ENCODE data around the gene SEC31A. TPM values are rescaled to one million over a fixed set of nuclear protein-coding genes. Genes with fewer than 3 reads are reported as not detected.

SEC31A gene
- total and polyA plus RNA-seq, 5 donors, result 87.3 to 156 (median 126) TPM

DNA sequence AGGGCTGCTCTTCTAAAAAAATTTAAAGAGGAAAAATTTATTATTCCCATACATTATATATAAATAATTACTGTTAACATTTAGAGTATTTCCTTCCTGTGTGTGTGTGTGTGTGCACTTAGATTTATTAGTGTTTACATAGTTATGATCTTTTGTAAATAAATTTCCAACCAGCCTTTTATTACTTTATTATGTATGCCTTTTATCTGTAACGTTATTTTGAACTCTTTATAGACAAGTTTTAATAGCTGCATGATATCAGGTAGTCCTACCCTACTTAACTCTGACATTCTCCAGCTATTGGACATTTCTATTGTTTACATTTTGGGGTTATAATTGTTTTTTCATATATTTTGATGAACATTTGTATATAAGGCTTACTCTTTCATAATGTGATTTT, 18.4 kb upstream of the SEC31A start:
- intact Hi-C loops (cut with DNase I), result no loop called here

DNA sequence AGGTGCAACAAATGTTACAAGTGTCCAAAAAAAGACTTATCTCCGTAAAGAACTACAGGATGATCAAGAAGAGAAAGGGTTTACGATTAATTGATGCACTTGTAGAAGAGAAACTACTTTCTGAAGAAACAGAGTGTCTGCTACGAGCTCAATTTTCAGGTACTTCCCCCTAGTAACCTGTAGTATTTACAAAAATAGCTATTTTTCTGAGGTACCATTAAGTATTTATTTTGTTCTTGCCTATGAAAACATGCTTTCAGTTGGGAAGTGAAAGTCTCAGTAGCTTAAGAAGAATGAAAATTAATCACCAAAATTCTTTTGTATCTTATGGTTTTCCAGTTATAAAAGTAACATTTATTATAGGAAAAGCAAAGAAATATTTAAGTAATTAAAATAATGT, 15.5 kb upstream of the SEC31A start:
- Histone ChIP-seq H3K4me1 (ENCODE audit: control insufficient read depth, insufficient read depth, low read length) (no peaks in the 10 kb centered on the region), H3K27ac (ENCODE audit: low read length) (no peak overlapping the region), H3K9me3 (ENCODE audit: control insufficient read depth, low read length) (no peaks in the 10 kb centered on the region), H3K4me3 (ENCODE audit: low read length) (no peak overlapping the region), H3K27me3 (ENCODE audit: control insufficient read depth, insufficient read depth) (no peaks in the 10 kb centered on the region)
- DNase-seq (no peak), ATAC-seq (no peak)
- WGBS, result 94% methylated on average over 3 of the region's 3 CpGs
- intact Hi-C loops (cut with DNase I), result no loop called here

More for the DNA sequence above, 18.4 kb upstream of the SEC31A start:
- Histone ChIP-seq H3K4me1 (ENCODE audit: control insufficient read depth, insufficient read depth, low read length) (no peaks in the 10 kb centered on the region), H3K4me3 (ENCODE audit: low read length) (no peak overlapping the region), H3K9me3 (ENCODE audit: control insufficient read depth, low read length) (no peaks in the 10 kb centered on the region), H3K27ac (ENCODE audit: low read length) (no peak overlapping the region), H3K27me3 (ENCODE audit: control insufficient read depth, insufficient read depth) (no peaks in the 10 kb centered on the region)
- 72% methylated on average over 1 of the region's 1 CpG for WGBS
- ATAC-seq (no peak), DNase-seq (no peak)

DNA sequence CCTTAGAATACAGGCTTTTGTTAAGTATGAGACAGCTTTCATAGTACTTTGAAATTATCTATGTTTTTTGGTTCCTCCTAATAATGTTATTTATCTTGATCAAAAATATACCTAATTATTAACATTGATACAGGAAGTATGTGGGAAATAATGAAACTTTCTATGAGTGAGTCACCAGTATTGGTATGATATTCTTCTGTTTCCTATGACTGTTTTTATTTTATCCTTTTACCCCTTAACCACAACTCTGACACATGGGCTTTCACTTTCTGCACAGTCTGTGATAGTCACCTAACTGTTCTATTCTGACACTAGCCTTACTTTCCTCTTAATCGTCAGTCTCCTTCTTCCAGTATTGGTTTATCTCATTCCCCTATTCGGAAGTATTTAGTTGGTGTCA, 14.3 kb upstream of the SEC31A start:
- ATAC-seq (no peak), DNase-seq (no peak)
- Histone ChIP-seq H3K27ac (ENCODE audit: low read length) (no peak overlapping the region), H3K27me3 (ENCODE audit: control insufficient read depth, insufficient read depth) (no peaks in the 10 kb centered on the region), H3K9me3 (ENCODE audit: control insufficient read depth, low read length) (no peaks in the 10 kb centered on the region), H3K4me1 (ENCODE audit: control insufficient read depth, insufficient read depth, low read length) (no peaks in the 10 kb centered on the region), H3K4me3 (ENCODE audit: low read length) (no peak overlapping the region)
- WGBS, result 79% methylated on average over 2 of the region's 2 CpGs
- intact Hi-C loops (cut with DNase I), result no loop called here

DNA sequence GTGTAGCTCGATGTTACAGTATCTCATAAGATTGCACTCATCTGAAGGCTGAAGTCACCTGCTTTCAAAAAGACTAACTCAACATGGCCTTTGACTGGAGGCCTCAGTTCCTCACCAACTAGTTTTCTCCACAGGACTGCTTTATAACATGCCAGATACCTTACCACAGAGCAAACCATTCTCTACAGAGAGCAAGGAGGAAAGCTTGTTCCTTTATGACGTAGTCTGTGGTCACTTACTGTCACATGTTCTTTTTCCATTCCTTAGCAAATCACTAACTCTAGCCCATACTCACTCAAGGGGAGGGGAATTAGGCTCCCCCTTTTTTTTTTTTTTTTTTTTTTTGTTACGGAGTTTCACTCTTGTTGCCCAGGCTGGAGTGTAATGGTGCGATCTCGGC, 12.8 kb upstream of the SEC31A start:
- Histone ChIP-seq H3K4me1 (ENCODE audit: control insufficient read depth, insufficient read depth, low read length) (no peaks in the 10 kb centered on the region), H3K9me3 (ENCODE audit: control insufficient read depth, low read length) (no peaks in the 10 kb centered on the region), H3K27ac (ENCODE audit: low read length) (no peak overlapping the region), H3K4me3 (ENCODE audit: low read length) (no peak overlapping the region), H3K27me3 (ENCODE audit: control insufficient read depth, insufficient read depth) (no peaks in the 10 kb centered on the region)
- DNase-seq (no peak), ATAC-seq (no peak)
- intact Hi-C loops (cut with DNase I), result no loop called here
- WGBS, result 90% methylated on average over 5 of the region's 5 CpGs

DNA sequence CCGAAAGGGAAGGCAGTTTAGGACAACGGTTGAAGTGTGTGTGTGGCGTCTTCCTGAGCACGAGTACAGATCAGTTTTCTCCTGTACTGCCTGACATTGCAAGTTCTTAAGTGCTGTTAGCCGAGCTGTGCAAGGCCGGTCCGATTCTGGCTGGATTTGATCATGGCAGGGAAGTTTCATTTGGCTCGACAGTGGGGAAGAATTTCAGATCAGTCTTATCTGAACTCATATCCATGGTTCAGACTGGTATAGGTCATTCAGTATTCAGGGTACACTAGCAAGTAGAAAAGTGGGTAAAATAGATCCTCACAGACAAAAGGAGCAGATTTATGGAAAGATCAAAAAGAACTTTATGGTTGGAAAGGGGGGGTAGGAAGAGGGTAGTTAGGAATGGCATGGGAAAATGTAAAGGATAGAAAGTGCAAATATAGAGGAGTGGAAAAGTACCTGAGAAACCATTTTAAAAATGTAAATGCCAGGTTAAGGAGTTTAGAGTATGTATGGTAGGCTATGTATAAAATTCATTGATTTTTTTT, 10.3 kb upstream of the SEC31A start:
- no peak for DNase-seq
- intact Hi-C loops (cut with DNase I), result no loop called here
- no peaks in the 10 kb centered on the region for H3K4me1 ChIP-seq (ENCODE audit: control insufficient read depth, insufficient read depth, low read length)
- H3K27me3 ChIP-seq (ENCODE audit: control insufficient read depth, insufficient read depth), result no peaks in the 10 kb centered on the region
- H3K27ac ChIP-seq (ENCODE audit: low read length), result peak overlapping the region; percentile 76
- ATAC-seq, result no peak
- WGBS, result under 1% methylated on average over 8 of the region's 8 CpGs
- H3K9me3 ChIP-seq (ENCODE audit: control insufficient read depth, low read length), result no peaks in the 10 kb centered on the region
- H3K4me3 ChIP-seq (ENCODE audit: low read length), result peak overlapping the region; percentile 90

DNA sequence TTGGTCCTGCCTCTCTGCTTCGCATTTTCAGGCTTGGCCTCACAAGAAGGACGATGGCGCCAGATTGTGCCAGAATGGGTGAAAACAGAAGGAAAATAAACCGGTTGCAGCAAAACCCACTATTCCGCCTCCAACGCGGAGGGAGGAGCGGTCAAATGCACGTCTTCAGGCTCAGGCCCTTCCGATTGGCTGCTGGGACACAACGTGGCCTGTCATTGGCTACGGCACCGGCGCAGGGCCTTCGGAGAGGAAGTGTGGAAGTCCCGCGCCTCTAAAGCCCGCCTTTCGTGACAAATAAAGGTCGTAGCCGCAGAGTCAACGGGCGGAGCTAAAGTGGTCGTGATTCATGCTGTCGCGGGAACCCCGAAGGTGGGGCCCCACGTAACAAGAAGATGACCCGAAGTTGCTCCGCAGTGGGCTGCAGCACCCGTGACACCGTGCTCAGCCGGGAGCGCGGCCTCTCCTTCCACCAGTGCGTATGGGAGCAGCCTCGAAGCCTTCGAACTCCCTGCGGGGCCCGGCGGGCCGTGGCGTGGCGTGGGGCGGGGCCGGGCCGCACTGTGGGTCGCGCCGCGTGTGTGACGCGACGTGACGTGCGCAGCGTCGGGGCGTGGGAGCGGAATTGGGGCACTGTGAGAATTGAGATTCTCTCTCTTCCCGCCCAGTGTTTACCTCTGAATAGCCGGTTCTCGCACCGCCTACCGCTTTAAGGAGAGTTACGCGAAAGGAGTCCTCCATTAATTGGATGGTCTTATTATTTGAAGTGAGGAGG, 9.6 kb upstream of the SEC31A start, which contains the start of gene THAP9:
THAP9 (plus strand) TSS at position 325 of the 772 bp plus-strand sequence; CDS start at position 393, 68 bp downstream.
- WGBS, result under 1% methylated on average over 67 of the region's 67 CpGs
- H3K27me3 ChIP-seq (ENCODE audit: control insufficient read depth, insufficient read depth), result no peaks in the 10 kb centered on the region
- H3K9me3 ChIP-seq (ENCODE audit: control insufficient read depth, low read length), result no peaks in the 10 kb centered on the region
- DNase-seq (peak; percentile 99), ATAC-seq (peak; percentile 99)
- no peaks in the 10 kb centered on the region for H3K4me1 ChIP-seq (ENCODE audit: control insufficient read depth, insufficient read depth, low read length)
- peak within 1 kb of the TSS; percentile 76 for H3K27ac ChIP-seq (ENCODE audit: low read length)
- peak within 1 kb of the TSS; percentile 90 for H3K4me3 ChIP-seq (ENCODE audit: low read length)
- intact Hi-C loops (cut with DNase I), result no loop called here

DNA sequence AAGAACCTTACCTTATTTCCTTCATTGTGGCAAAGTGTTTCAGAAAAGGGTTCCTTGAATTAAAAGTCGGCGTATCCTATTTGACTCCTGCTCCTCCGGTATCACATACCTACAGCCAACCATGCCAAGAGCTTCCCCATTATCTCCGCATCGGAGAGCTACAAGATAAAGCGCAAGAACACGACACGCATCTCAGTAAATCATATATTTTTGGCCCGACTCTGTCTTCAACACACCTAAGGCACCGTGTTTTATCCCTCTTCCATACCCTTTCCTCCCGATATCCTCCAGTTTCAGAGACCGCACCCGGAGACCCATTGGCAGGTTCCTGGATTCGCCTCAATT, 9.1 kb upstream of the SEC31A start:
- under 1% methylated on average over 14 of the region's 14 CpGs for WGBS
- ATAC-seq, result peak; percentile 6 to 19
- Histone ChIP-seq H3K27me3 (ENCODE audit: control insufficient read depth, insufficient read depth) (no peaks in the 10 kb centered on the region), H3K27ac (ENCODE audit: low read length) (peak overlapping the region; percentile 76), H3K4me3 (ENCODE audit: low read length) (peak overlapping the region; percentile 90), H3K9me3 (ENCODE audit: control insufficient read depth, low read length) (no peaks in the 10 kb centered on the region), H3K4me1 (ENCODE audit: control insufficient read depth, insufficient read depth, low read length) (no peaks in the 10 kb centered on the region)
- no peak for DNase-seq
- intact Hi-C loops (cut with DNase I), result no loop called here

DNA sequence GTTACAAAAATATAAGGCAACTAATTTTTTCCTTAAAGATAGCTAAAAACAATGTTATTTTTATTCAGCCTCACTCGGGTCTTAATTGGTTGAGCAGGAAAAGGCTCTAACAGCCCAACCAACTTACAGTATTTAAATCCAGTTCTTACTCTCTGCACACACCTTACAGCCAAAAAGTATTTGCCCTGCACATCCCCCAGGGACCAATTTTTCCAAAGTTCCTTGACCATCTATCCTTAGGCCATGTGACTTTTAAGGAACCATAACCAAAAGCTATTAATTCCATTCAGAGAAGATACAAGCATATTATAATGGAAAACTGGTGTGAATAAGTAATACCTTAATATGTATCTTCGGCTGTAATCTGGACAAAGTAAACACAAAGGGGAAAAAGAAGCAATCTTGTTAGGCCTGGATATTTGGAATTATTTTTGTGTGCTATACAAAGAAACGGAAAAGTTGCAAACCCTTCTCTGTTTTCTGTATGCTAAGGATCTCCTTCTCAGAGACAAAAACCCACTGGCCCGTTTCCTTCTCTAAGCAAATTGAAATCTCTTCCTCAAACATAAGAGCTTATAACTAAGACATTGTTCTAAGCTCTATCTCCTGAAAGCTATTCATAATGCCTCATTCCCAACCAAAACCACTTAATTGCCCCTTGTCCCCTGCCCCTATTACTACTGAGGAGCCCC, 8.6 kb upstream of the SEC31A start:
- Histone ChIP-seq H3K27me3 (ENCODE audit: control insufficient read depth, insufficient read depth) (no peaks in the 10 kb centered on the region), H3K4me3 (ENCODE audit: low read length) (peak overlapping the region; percentile 90), H3K9me3 (ENCODE audit: control insufficient read depth, low read length) (no peaks in the 10 kb centered on the region), H3K27ac (ENCODE audit: low read length) (peak overlapping the region; percentile 76), H3K4me1 (ENCODE audit: control insufficient read depth, insufficient read depth, low read length) (no peaks in the 10 kb centered on the region)
- DNase-seq, result no peak
- intact Hi-C loops (cut with DNase I), result loop anchor here in 2 of 4 donors (5.0 to 10.0 kb wide), 3 partner anchors 113 to 535 kb away; partner anchors contain the start of gene LIN54 (in 2 of the 2)
- no peak for ATAC-seq
- 1% methylated on average over 4 of the region's 4 CpGs for WGBS

DNA sequence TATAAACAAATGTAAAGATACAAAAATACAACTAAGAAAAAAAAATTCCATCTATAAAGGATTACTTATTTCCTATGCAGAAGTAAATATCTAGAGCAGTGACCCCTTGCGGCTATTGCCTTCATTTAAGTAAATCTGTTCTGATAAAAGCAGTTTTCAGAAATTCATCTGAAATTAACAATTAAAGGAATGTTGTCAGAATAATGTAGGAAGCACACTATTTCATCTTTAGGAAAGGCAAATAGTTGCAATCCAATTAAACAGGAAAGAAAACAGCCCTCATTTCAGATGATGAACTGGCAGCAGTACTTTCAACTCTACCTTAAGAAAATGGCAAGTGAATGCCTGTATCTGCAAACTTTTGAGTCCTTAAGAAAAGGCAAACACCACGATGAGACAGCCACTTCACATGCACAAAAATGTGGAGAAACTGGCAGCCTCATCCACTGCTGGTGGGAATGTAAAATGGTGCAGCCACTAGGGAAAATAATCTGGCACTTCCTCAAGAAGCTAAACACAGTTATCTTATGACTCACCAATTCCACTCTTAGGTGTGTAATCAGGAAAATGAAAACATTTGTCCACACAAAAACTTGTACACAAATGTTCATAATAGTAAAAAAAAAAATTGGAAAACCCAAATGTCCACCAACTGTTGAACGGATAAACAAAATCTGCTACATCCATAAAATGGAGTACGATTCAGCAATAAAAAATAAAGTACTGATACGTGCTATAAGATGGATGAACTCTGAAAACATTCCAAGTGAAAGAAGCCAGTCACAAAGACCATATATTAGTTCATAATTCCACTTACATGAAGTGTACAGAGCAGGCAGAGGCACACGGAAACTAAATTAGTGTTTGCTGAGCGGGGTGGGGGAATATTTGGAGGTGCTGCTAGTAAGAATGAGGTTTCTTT, 7.6 kb upstream of the SEC31A start:
- peak in 1 of 3 donors; percentile 30 for DNase-seq
- no peaks in the 10 kb centered on the region for H3K4me1 ChIP-seq (ENCODE audit: control insufficient read depth, insufficient read depth, low read length)
- H3K9me3 ChIP-seq (ENCODE audit: control insufficient read depth, low read length), result no peaks in the 10 kb centered on the region
- H3K27ac ChIP-seq (ENCODE audit: low read length), result no peak overlapping the region
- ATAC-seq, result no peak
- 41% methylated on average over 7 of the region's 7 CpGs for WGBS
- intact Hi-C loops (cut with DNase I), result loop anchor here in 2 of 4 donors (5.0 to 10.0 kb wide), 3 partner anchors 114 to 534 kb away; partner anchors contain the start of gene LIN54 (in 2 of the 2)
- peak overlapping the region; percentile 90 for H3K4me3 ChIP-seq (ENCODE audit: low read length)
- no peaks in the 10 kb centered on the region for H3K27me3 ChIP-seq (ENCODE audit: control insufficient read depth, insufficient read depth)

DNA sequence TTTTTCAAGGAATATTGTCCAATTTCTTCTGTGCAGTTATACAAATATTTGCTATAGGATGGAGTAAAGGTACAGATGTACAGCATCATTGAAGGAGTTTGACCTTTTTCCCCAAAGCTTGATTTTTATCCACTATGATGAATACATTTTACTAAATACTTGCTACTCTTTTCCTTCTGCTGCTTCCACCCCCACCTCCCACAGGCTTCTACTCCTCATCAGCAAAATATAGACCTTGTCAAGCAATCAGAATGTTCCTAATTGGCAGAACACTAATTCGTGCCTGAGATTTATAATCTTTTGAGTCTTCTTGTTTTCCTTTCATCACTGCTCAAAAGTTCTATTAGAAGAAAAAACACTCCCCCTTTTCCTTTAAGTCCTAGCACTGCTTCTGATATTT, 5.8 kb upstream of the SEC31A start:
- Histone ChIP-seq H3K4me1 (ENCODE audit: control insufficient read depth, insufficient read depth, low read length) (no peaks in the 10 kb centered on the region), H3K27me3 (ENCODE audit: control insufficient read depth, insufficient read depth) (no peaks in the 10 kb centered on the region), H3K9me3 (ENCODE audit: control insufficient read depth, low read length) (no peaks in the 10 kb centered on the region), H3K4me3 (ENCODE audit: low read length) (no peak overlapping the region), H3K27ac (ENCODE audit: low read length) (no peak overlapping the region)
- intact Hi-C loops (cut with DNase I), result loop anchor here in 2 of 4 donors (5.0 to 10.0 kb wide), 3 partner anchors 116 to 532 kb away; partner anchors contain the start of gene LIN54 (in 2 of the 2)
- 68% methylated on average over 1 of the region's 1 CpG for WGBS
- ATAC-seq, result no peak
- no peak for DNase-seq

Data from right cardiac atrium (tissue), 5 donors.